GM12864 (cell line): ENCODE results near the gene PAIP2.
"Not testable (repeated sequence)": the region's sequence is repeated elsewhere in the genome, so short reads cannot be mapped to it uniquely, and the experiment has no call there.

Experiments used
- DNase-seq: peaks from one replicate; pipeline ENCODE4 v3.0.0-alpha.2; 2011; ENCODE audit warnings: low read depth
- H3K4me3 ChIP-seq: 2 replicates; pipeline ENCODE4 v1.5.1; 2011; ENCODE audit warnings: mild to moderate bottlenecking, low read depth, low read length, control low read depth
- CTCF ChIP-seq: IDR thresholded peaks from 2 replicates; pipeline ENCODE4 v1.5.1; 2011; ENCODE audit warnings: low read depth, mild to moderate bottlenecking, moderate library complexity, low read length, control low read depth, inconsistent platforms; ENCODE audit errors: missing control alignments

PAIP2 gene

DNA sequence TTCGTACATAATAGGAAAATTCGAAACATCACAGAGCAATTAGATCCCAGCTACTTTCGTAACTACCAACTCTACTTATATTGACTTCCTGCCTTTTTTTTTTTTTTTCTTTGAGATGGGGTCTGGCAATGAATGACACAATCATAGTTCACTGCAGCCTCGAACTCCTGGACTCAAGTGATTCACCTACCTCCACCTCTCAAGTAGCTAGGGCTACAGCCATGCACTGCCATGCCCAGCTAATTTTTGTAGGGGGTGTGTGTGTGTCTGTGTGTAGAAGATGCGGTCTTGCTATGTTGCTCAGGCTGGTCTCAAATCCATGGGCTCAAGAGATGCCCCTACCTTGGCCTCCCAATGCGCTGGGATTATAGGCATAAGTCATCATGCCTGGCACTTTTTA, 5.8 kb upstream of the PAIP2 start:
- no peak overlapping the region for H3K4me3 ChIP-seq
- no peak for TF ChIP-seq CTCF
- no peak for DNase-seq

DNA sequence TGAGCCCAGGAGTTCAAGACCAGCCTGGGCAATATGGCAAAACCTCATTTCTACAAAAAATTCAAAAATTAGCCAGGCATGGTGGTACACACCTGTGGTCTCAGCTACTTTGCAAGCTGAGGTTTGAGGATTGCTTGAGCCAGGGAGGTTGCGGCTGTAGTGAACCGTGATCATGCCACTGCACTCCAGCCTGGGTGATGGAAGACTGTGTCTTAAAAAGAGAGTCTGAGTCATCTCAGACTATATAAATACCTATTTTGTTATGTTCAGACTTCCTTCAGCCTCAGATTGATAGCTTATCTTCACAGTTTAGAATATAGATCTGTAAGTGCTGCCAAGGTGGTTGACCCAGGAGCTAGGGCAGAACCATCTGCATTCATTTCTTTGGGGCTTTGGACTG, 1.6 kb upstream of the PAIP2 start:
- DNase-seq, result no peak
- no peak for TF ChIP-seq CTCF

GRCh38 chr5:139341187-139341688, 416 bp upstream of the PAIP2 start:
- DNase-seq, result no peak
- no peak for TF ChIP-seq CTCF
- H3K4me3 ChIP-seq, result peak overlapping the region; percentile 93

More for the DNA sequence above, 1.6 kb upstream of the PAIP2 start:
- H3K4me3 ChIP-seq, result no peak overlapping the region

DNA sequence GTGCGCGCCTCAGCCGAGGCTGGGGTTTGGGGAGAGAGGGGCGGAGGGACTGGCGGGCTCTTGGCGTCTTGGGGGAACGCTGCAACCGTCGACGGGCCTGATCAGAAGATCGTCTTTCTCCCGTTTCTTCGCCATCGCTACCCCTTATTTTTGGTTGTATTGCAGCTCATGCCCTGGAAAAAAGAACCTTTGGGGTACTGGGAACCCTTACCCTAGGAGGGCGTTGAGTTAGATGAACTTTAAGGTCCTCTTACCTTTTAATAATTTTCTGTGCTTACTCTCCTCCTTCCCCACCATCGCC, 719 bp downstream of the PAIP2 start:
- no peak for TF ChIP-seq CTCF
- no peak for DNase-seq
- peak overlapping the region; percentile 93 for H3K4me3 ChIP-seq

- TF ChIP-seq CTCF, result no peak
- H3K4me3 ChIP-seq, result peak overlapping the region; percentile 93; the same call in 1 of the 2 replicates
- no peak for DNase-seq
Observed at GRCh38 chr5:139343476-139343875, 1.8 kb downstream of the PAIP2 start.

DNA sequence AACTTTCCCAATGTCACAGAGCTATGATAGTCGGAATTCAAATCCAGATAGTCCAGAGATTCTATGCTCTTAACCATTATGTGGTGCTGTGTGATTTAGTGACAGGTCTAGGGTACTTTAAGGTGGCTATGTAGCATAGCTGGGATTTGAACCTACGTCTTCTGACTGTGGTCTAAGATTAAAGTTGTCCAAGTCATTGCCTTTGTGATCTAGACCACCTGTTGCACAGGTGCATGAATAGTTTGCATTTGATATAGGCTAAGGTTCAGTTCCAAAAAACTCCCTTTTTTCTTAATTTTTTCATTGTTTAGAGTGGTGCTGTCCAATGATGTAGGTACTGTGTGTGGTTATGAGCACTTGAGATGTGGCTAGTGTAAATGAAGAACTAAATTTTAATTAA, 2.5 kb downstream of the PAIP2 start:
- H3K4me3 ChIP-seq, result no peak overlapping the region
- no peak for TF ChIP-seq CTCF
- no peak for DNase-seq

GRCh38 chr5:139345442-139345841, 3.8 kb downstream of the PAIP2 start:
- H3K4me3 ChIP-seq, DNase-seq: not testable (repeated sequence)

DNA sequence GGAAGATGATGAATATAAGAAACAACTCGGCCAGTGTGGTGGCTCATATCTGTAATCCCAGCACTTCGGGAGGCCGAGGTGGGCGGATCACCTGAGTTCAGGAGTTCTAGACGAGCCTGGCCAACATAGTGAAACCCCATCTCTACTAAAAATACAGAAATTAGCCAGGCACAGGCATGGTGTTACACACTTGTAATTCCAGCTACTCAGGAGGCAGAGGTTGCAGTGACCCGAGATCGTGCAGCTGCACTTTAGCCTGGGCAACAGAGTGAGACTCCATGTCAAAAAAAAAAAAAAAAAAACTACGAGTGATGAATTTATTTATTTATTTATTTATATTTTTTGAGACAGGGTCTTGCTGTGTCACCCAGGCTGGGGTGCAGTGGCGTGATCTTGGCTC, 6.2 kb downstream of the PAIP2 start:
- DNase-seq, H3K4me3 ChIP-seq: not testable (repeated sequence)
